Measurements from ENCODE around the gene PCDH1.

Gene PCDH1

GRCh38 chr5:141815051-141815795 lies 63.0 kb downstream of the PCDH1 start:
- no peak overlapping the region for H3K27ac ChIP-seq
- no peak for DNase-seq (ENCODE audit: low read depth, low spot score)

- H3K27ac ChIP-seq = no peak overlapping the region
- no peak for DNase-seq (ENCODE audit: low read depth, low spot score)
Observed at GRCh38 chr5:141814064-141814964, 63.9 kb downstream of the PCDH1 start.

DNA sequence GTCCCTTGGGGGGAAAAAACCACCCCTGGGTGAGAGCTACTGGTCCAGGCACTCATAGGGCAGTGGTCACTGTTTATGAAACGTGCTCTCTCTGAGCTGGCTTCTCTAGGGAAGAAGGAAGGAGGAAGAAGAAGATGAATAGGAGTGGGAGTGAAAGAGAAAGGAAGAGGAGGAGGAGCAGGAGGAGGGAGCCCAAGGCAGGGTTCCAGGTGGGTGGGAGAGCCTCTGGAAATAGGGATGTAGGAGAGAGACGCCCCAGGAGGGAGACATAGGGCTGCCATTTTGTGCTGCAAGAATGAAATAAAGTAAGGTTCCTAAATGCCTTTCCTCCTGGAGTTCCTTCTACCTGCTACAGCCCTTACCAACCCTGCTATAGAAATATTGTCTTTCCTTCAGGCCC lies 65.7 kb downstream of the PCDH1 start:
- H3K27ac ChIP-seq = no peak overlapping the region
- DNase-seq (ENCODE audit: low read depth, low spot score) = no peak

- DNase-seq (ENCODE audit: low read depth, low spot score) = no peak
- H3K27ac ChIP-seq = no peak overlapping the region
Observed at GRCh38 chr5:141811287-141812155, 66.7 kb downstream of the PCDH1 start.

DNA sequence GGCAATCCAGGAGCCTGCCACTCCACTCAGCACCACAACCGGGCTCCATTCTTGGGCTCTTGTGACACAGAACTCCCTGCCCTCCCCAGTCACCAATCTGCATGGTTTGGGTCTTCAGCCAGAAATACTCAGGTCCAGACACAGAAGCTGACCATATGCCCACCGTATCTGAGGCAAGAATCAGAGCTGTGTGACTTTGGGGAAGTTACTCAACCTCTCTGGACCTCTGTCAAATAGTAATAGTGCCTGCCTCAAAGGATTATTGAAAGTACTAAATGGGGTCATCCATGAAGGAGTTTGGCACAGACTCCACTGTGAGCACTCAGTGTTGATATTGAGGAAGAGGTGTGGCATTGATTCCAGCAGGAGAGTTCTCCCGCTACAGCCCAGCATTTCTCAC lies 67.5 kb downstream of the PCDH1 start:
- H3K27ac ChIP-seq = no peak overlapping the region
- no peak for DNase-seq (ENCODE audit: low read depth, low spot score)

DNA sequence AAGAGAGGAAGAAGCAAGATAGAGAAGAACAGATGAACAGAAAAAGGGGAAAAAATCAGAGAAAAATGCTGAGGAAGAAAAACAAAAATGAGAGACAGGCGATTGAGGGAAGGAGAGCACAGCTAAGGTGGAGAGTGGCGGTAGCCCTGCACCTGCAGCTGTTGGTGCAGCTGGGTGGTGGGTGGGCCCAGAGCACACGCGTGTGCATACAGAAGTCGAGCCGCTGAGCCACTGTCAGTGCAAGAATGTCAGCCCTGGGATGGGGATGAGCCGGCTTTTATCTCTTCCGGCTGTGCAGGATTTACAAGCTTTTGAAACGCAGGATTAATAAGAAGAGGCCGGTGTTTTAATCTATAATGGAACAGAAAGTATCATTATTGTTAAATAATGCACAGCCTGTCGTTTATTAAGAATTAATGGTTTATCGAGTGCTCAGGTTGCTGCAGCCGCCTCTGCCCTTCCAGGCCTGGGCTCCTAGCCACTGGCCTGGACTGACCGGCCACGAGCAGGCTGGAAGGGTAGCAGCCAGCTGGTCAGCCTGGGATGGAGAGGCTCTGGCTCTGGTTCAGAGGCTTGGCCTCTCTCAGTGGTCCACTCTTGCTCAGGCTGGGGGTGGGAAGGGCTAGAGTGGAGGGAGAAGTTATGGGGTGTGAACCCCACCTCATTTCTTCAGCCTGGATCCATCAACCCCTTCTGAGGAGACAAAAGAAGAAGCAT lies 68.7 kb downstream of the PCDH1 start:
- no peak for DNase-seq (ENCODE audit: low read depth, low spot score)
- H3K27ac ChIP-seq = no peak overlapping the region

DNA sequence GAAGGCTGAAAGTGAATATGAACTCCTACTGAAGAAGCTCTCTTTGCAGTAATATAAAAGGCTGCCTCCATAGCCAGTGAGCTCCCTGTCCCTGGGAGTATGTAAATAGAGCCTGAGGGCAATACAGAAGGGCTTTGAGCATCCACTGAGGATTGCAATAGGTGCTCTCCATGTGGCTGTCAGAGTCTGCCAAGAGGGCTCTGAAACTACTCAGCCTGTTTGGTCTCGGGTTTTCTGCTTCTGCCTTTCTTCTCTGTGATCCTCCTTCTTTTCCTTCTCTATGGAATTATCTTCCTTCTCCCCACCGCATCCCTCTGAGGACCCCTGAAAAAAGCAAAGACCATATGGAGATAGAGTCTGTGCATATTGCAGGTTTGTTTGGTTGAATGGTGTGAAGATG lies 69.4 kb downstream of the PCDH1 start:
- DNase-seq (ENCODE audit: low read depth, low spot score) = no peak
- no peak overlapping the region for H3K27ac ChIP-seq

DNA sequence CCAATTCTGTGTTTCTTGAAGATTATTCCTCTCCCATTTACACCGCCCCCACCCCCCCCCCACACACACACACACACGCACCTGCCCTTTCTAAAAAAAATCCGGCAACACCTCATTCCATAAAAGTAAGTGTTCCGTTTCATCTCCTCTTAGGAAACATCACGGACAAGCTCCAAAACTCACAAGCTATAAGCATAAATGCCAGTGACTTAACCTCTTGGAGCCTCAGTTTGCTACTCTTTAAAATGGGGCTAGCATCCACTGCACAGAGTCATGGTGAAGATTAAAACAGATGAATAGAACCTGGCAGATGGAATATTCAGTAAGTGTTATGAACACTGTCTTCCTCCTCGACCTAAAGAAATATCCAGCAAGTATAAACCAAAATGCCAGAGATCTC lies 70.5 kb downstream of the PCDH1 start:
- H3K27ac ChIP-seq = no peak overlapping the region
- no peak for DNase-seq (ENCODE audit: low read depth, low spot score)

- no peak overlapping the region for H3K27ac ChIP-seq
- DNase-seq (ENCODE audit: low read depth, low spot score) = no peak
Observed at GRCh38 chr5:141807329-141807728, 70.9 kb downstream of the PCDH1 start.

DNA sequence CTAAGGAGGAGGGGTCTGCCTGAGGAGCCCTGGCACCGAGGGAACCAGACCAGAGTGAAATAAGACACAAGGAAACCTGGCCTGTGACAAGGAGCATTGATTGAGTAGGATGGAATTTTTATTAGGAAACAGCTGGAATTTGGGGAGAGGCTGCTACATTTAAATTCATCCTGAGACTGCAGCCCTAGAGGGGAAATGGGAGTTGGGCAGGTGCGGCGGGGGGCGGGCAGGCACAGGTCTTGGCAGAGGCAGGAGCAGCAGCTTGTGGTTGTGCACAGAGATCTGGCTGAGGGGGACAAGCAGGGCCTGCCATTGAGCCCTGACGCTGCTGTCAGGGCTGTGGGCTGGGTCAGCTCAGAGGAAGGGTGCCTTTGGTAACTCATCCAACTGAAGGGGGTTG lies 71.6 kb downstream of the PCDH1 start:
- no peak for DNase-seq (ENCODE audit: low read depth, low spot score)
- H3K27ac ChIP-seq = no peak overlapping the region

GRCh38 chr5:141805874-141806595 lies 72.2 kb downstream of the PCDH1 start:
- H3K27ac ChIP-seq = no peak overlapping the region
- DNase-seq (ENCODE audit: low read depth, low spot score) = no peak

DNA sequence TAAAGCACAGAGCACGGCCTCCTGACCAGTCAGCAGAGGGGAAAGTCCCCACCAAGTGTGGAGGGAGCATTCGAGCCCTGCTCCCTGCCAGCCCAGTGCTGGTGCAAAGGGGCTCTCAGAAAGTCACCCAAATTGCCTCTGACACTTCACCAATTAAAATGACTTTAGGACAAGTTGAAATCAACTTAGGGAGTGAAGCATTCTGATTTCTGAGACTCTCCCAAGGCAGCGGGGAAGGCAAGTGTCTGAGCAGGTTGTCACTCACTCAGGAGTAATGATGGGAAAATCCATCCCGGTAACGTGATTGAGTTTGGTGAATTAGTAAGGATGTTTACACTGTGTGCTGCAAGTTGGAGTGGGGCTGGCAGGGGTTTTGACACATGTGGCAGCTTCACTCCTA lies 73.7 kb downstream of the PCDH1 start:
- no peak overlapping the region for H3K27ac ChIP-seq
- DNase-seq (ENCODE audit: low read depth, low spot score) = no peak

Measured in epithelial cell of prostate (primary cell).